Fibroblast of the aortic adventitia (primary cell): Measurements from ENCODE around the gene UNC5A. TPM values are rescaled to one million over a fixed set of nuclear protein-coding genes. Genes with fewer than 3 reads are reported as not detected.

Source experiments
- DNase-seq: peaks from one replicate; pipeline ENCODE4 v3.0.0-alpha.2; 2010; ENCODE audit warnings: low read depth
- H3K4me3 ChIP-seq: 2 replicates; pipeline ENCODE4 v1.5.1; 2011; ENCODE audit warnings: low read depth, mild to moderate bottlenecking, control low read depth, low read length, moderate library complexity
- total RNA-seq: library from RNA; depleted of rRNA; stranded (reverse); fragments of >200 nt; gene quantifications from 2 replicates; pipeline ENCODE4 v1.2.3, GENCODE V29; 2012; ENCODE audit warnings: low replicate concordance
- TF ChIP-seq, protein P1 (sequence below): IDR thresholded peaks from 2 replicates; pipeline ENCODE4 v1.5.1; 2011; ENCODE audit warnings: mild to moderate bottlenecking, low read length, control low read depth, inconsistent platforms; ENCODE audit not compliant: insufficient read depth

Gene UNC5A
- total RNA-seq, 1 donor = not detected

DNA sequence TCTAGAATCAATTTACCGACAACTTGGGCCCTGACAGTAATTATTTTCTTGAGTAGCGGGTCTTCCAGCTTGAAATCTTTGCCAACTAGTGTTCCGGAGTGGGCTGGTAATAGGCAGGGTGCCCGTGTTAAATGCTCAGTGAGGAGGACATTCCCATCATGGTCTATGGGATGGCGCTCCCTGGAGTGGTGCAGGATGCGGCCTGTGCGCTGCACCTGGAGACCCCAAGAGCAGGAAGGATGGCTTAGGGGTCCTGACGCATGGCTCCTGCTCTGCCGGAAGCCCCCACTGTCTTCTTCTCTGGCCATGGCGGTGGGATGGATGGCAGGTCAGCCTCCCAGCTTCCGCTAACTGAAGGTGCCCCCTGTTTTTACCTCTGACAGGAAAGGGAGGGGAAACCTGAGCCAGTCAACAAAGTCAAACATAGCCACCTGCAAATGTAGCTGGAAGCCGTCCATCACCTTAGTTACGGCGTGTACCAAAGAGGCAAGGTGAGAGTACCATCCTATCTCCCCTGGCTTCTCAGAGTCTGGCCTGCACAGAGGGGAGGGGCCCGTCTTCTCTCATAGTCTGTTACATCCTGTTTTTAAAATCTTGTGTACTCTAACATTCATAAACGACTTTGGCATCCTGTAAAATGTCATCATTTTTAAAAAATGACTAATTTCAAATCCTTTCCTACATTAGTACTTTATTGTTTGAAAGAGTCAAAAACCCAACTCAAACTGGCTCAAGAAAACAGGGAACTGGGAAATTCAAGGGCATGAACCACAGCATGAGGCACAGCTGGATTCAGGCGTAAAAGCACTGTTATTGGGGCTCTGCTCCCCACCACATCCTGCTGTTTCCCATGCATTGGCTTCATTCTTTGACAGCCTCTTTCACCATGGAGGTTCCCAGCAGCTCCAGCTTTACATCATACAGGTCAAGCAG lies 28.5 kb upstream of the UNC5A start:
- no peak for DNase-seq
- TF ChIP-seq, protein P1, sequence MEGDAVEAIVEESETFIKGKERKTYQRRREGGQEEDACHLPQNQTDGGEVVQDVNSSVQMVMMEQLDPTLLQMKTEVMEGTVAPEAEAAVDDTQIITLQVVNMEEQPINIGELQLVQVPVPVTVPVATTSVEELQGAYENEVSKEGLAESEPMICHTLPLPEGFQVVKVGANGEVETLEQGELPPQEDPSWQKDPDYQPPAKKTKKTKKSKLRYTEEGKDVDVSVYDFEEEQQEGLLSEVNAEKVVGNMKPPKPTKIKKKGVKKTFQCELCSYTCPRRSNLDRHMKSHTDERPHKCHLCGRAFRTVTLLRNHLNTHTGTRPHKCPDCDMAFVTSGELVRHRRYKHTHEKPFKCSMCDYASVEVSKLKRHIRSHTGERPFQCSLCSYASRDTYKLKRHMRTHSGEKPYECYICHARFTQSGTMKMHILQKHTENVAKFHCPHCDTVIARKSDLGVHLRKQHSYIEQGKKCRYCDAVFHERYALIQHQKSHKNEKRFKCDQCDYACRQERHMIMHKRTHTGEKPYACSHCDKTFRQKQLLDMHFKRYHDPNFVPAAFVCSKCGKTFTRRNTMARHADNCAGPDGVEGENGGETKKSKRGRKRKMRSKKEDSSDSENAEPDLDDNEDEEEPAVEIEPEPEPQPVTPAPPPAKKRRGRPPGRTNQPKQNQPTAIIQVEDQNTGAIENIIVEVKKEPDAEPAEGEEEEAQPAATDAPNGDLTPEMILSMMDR = no peak
- no peak overlapping the region for H3K4me3 ChIP-seq

DNA sequence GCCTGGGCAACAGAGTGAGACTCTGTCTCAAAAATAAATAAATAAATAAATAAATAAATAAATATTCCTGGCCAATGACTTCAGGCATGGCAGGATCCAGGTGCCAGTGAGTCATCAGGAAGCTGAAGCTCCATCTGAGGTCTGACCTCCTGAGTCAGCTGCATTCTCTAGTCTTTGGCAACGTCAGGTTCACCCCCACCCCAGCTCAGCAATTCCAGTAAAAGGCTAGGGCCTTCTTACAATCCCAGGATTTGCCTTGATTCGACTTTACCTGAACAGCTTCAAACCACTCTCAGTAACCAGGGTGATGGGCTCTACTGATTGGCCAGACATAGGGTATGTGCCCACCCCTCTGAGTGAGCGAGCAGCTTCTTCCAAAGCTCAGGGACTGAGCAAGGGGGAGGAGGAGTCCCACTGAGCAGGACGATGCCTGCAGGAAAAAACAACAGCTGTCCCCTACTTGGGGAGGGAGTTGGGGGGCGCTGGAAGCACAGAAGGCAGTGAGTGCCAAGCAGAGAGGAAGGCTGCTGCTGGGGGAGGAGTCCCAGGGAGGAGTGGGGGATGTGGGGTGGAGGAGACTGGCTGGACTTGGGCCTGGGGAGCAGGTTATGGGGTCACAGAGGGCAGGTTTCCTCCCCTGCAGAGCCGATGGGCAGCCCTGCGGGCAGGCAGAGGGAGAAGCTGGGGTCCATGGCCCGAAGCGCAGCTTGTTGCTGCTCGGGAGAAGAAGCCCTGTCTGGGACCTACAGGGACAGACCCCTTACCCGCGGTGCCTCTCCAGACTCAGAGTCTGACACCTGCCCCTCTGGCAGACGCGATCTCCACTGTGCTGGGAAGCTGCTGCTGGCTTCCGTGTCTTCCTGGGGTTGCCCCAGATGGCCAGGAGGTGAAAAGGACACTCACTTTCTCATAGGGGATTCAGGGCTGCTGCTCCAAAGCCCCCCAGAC lies 25.9 kb upstream of the UNC5A start:
- H3K4me3 ChIP-seq = no peak overlapping the region
- peak; percentile 57 for DNase-seq
- TF ChIP-seq, protein P1 = no peak

DNA sequence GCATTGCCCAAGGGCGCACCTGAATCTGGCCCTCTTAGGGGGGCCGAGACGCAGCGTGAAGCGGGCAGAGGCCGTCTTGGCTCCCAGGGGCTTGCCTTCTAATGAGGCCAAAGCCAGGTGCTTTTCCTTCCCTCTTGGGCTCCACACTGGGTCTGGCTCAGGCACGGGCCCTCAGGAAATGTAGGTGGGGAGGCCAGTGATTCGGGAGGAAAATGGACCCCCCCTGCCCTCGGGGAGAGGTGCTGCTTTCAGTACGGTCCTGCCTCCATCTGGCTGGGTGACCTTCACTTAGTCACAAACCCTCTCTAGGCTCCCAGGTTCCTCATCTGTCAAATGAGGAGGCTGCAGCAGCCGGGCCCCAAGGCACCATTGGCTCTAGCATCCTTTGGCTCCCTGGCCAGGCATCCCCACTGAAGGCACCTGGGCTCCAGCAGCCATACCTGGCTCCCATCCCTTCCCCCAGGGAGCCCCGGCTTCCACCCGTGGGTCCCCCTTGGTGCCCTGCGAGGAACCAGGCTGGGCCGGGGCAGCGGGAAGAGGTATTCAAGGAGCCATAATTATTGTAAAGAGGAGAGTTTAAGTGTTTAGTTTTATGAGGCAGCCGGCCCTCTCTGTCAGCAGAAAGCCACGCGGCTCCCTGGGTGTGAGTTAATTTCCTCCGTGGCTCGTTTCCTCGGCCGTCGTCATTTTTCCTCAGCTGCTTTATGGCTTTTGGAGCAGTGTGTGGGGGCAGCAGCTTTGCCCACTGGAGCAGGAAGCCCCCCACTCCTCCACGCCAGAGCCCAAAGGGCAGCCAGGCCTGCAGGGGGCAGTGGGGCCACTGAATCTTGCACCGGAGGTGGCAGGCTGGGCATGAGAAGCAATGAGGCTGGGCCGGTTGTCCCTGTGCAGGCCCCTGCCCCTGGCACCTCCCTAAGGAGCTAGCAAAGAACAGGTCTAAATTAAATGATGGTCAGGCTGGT lies 24.9 kb upstream of the UNC5A start:
- DNase-seq = no peak
- TF ChIP-seq, protein P1 = no peak

DNA sequence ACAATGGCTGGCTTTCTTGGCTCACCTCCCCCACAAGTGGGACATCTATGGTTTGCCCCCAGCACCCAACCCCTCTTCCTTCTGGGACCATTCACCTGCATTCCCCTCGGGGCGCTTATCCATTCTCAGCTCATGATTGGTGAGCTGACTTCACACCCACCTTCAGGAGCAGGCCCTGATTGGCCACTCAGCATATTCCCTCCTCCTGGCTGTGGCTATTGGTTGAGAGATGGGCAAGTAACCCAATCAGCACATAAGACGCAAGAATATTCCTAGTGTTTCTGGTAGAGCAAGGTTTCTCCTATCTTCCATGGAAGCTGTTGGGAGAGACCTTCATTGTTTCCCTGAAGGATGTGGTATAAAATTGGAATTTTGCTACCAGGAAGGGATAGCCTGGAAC lies 22.7 kb upstream of the UNC5A start:
- DNase-seq = no peak
- no peak overlapping the region for H3K4me3 ChIP-seq
- TF ChIP-seq, protein P1 = no peak

More for the DNA sequence above, 24.9 kb upstream of the UNC5A start:
- no peak overlapping the region for H3K4me3 ChIP-seq

GRCh38 chr5:176788091-176788490 lies 22.3 kb upstream of the UNC5A start:
- no peak overlapping the region for H3K4me3 ChIP-seq
- TF ChIP-seq, protein P1 = no peak
- no peak for DNase-seq
